GM19238 (cell line): ENCODE results near the gene CACNA1H.
"Not testable (repeated sequence)": the region's sequence is repeated elsewhere in the genome, so short reads cannot be mapped to it uniquely, and the experiment has no call there.

Experiments used
- DNase-seq: peaks from one replicate; pipeline ENCODE4 v3.0.0; 2011; ENCODE audit warnings: low spot score; ENCODE audit not compliant: insufficient read length

Gene CACNA1H

GRCh38 chr16:1247903-1248537, 95.1 kb downstream of the CACNA1H start:
- DNase-seq, result not testable (repeated sequence)

GRCh38 chr16:1249031-1249755, 96.3 kb downstream of the CACNA1H start:
- not testable (repeated sequence) for DNase-seq

- DNase-seq, result not testable (repeated sequence)
Observed at GRCh38 chr16:1253701-1254364, 100.9 kb downstream of the CACNA1H start.

DNA sequence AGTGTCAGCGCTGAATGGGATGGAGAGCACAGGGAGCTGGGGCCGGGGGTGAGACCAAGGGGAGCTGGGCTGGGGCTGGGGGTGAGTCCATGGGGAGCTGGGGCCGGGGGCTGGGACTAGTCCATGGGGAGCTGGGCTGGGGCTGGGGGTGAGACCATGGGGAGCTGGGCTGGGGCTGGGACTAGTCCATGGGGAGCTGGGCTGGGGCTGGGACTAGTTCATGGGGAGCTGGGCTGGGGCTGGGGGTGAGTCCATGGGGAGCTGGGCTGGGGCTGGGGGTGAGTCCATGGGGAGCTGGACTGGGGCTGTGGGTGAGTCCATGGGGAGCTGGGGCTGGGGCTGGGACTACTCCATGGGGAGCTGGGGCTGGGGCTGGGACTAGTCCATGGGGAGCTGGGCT, 101.9 kb downstream of the CACNA1H start:
- DNase-seq, result not testable (repeated sequence)

- not testable (repeated sequence) for DNase-seq
Observed at GRCh38 chr16:1255276-1256122, 102.6 kb downstream of the CACNA1H start, which contains the start of gene TPSD1. TSS of gene TPSD1 (plus strand) at chr16:1256069. CDS start at chr16:1256281, 212 bp downstream.

DNA sequence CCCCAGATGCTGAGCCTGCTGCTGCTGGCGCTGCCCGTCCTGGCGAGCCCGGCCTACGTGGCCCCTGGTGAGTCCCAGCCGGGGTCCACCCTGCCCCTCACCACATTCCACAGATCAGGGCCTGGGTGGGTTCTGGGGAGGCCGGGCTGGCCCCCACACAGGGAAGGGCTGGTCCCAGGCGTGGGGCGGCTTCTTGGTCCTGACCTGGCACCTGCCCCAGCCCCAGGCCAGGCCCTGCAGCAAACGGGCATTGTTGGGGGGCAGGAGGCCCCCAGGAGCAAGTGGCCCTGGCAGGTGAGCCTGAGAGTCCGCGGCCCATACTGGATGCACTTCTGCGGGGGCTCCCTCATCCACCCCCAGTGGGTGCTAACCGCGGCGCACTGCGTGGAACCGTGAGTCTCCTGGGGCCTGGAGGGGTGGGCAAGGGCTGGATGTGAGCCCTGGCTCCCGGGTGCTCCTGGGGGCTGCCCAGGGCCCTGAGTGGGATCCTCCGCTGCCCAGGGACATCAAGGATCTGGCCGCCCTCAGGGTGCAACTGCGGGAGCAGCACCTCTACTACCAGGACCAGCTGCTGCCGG, 103.5 kb downstream of the CACNA1H start:
- DNase-seq, result not testable (repeated sequence)

DNA sequence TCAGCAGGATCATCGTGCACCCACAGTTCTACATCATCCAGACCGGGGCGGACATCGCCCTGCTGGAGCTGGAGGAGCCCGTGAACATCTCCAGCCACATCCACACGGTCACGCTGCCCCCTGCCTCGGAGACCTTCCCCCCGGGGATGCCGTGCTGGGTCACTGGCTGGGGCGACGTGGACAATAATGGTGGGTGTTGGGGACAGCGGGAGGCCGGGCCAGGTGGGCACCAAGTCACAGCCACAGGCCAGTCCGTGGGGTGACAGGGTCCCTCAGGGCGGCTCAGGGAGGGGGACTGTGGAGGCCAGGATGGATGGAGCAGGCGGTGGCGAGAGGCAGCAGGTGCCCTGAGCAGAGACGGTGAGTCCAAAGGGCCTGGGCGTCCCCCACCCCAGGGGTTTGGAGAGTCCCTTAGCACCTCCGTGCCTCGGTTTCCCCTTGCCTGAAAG, 104.0 kb downstream of the CACNA1H start:
- no peak for DNase-seq

- DNase-seq, result no peak
Observed at GRCh38 chr16:1257561-1258224, 104.8 kb downstream of the CACNA1H start.

DNA sequence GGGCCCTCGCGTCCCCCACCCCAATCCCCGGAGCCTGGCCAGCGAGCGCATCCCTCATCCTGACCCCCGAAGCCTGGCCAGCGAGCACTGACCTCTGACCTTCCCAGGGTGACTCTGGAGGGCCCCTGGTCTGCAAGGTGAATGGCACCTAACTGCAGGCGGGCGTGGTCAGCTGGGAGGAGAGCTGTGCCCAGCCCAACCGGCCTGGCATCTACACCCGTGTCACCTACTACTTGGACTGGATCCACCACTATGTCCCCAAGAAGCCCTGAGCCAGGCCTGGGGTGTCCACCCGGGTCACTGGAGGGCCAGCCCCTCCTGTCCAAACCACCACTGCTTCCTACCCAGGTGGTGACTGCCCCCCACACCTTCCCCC, 105.3 kb downstream of the CACNA1H start:
- no peak for DNase-seq

DNA sequence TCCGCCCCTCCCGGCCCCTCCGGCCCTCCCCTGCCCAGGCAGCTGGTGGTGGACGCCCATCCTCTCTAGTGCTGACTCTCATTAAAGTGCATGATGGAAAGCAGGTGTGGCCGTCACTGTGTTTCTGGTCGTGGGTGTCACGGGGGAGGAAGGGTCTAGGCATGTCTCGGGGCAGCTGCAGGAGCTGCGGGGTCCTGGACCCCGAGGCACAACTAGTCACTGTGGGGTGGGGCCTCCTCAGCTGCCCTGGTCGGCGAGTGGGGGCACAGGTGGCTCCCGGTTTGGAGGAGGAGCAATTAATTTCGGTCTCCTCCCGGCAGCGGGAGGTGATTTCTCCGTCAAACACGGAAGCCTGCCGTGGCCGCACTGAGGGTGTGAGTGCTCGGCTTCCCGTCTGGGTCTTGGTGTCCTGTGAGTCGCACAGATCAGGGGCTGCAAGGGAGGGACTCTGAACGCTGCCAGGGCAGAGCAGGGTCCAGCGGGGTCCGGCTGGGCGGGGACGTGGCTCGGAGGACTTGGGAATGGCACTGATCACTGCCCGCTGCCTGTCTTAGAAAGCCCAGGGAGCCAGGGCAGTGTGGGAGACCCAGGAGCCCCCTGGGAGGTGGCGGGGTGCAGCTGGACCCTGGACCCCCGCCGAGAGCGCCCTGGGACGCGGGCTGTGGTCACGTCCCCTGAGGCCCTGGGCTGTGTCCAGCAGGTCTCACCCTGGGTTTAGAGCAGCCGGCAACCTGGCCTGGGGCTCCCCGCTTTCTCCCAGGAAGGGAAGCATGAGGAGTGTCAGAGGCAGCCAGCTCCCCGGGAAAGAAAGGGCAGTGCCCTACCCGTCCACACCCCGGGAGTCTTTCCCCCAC, 106.2 kb downstream of the CACNA1H start:
- DNase-seq, result no peak

- no peak for DNase-seq
Observed at GRCh38 chr16:1259760-1260068, 106.8 kb downstream of the CACNA1H start.

DNA sequence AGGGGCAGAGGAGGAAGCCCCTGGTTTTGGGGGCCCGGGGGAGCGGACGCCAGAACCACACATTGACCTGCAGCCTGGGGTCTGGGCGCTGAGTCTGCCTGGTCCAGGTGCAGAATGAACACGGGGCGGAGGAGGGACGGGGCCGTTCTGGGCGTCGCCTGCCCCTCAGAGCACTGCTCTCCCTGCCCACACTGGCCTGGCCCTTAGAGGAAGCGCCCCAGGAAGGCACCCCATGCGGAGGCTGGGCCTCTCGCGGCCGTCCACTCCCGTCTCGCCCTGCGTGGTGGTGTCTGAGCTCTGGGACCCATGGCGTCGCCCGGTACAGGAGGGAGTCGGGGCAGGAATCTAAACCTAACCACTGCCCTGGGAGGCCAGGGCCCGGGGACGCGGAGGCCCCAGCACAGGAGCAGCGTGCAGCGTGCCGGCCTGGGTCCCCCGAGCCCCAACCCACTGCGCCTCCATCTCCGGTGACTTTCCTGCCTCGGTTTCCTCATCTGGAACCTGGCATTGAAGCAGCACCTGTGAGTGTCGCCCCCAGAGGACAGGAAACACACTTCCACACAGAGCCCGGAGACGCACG, 107.3 kb downstream of the CACNA1H start:
- DNase-seq, result no peak

GRCh38 chr16:1261131-1261892, 108.4 kb downstream of the CACNA1H start:
- no peak for DNase-seq

DNA sequence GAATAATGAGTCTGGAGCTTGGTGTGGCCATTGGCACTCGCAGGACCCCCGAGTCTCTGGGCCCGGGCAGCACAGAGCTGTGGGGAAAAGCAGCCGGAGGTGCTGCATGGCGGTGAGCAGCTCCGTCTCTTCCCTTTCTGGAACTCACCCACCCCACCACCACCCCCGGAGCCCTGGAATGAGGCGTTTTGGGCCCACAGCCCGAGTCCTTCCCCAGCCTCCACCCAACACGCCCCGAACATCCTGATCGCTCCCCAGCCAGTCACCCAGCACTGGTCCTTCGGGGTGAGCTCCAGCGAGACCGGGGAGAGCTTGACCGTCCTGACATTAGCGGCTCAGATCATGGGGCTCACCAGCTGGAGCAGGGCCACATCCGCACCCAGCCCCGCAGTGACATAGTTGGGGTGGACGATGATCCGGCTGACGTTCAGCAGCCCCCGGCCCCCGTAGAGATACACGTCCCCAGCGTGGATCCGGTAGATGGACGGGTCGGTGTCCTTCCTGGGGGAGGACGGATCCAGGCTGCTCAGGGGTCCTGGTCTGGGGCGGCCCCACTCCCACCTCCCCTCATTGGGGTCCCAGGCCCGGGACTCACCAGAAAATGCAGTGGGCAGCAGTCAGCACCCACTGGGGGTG, 109.4 kb downstream of the CACNA1H start:
- no peak for DNase-seq

DNA sequence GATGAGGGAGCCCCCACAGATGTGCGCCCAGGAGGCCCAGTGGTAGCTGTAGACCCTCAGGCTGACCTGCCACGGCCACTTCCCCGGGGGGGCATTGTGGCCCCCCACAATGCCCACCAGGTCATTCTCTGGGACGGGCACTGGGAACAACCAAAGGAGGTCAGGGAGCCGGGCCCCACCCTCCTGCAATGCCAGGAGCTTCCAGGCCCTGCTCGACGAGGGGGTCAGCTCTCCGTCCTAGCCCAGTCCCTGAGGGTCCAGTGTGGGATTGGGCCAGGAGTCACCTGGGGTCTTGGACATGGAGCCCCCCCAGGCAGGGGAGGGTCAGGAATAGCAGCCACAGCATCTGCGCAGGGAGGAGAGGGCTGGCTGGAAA, 109.9 kb downstream of the CACNA1H start:
- no peak for DNase-seq

- DNase-seq, result no peak
Observed at GRCh38 chr16:1263591-1264344, 110.9 kb downstream of the CACNA1H start.

- DNase-seq, result no peak
Observed at GRCh38 chr16:1264345-1265089, 111.6 kb downstream of the CACNA1H start.
